PC-9 (cell line): Measurements from ENCODE around the gene NKRF. TPM values are rescaled to one million over a fixed set of nuclear protein-coding genes. Genes with fewer than 3 reads are reported as not detected.

ENCODE experiments used
- BruUV-seq: library from RNA; stranded (reverse); fragments of 400-500 nt; replicated peaks from 2 replicates; lab custom pipeline; 2021; lab: Mats Ljungman, UMichigan
- CTCF ChIA-PET: fragments of 300-600 bp; sonication (Branson Sonifier 250); formaldehyde crosslinking; loops from one replicate; lab custom pipeline; 2022; ENCODE audit warnings: antibody characterized with exemption; lab: Charles Lee
- POLR2A ChIA-PET: fragments of 300-600 bp; sonication (Branson Sonifier 250); formaldehyde crosslinking; loops from one replicate; lab custom pipeline; 2022; ENCODE audit warnings: antibody characterized with exemption; ENCODE audit not compliant: unreplicated experiment; lab: Charles Lee
- DNase-seq, 2 experiments: peaks; one replicate each; pipeline versions ENCODE4 v3.0.0 to v3.0.0-alpha.2; 2015 to 2022; ENCODE audit warnings: mixed read lengths in 1 of 2
- H2AFZ ChIP-seq: fragments of 200-600 bp; sonication (generic); 2 replicates; pipeline ENCODE4 v1.8.1; 2017; ENCODE audit warnings: antibody characterized with exemption
- H3F3A ChIP-seq: fragments of 200-600 bp; sonication (generic); 2 replicates; pipeline ENCODE4 v1.8.1; 2017; ENCODE audit warnings: antibody characterized with exemption, mild to moderate bottlenecking, low read depth; ENCODE audit not compliant: insufficient read depth
- H3K27ac ChIP-seq: fragments of 200-600 bp; sonication (generic); 2 replicates; pipeline ENCODE4 v1.6.1; 2016; ENCODE audit warnings: mixed run types
- H3K27me3 ChIP-seq: fragments of 200-600 bp; sonication (generic); 2 replicates; pipeline ENCODE4 v1.6.1; 2016; ENCODE audit warnings: low read depth, mixed run types; ENCODE audit not compliant: insufficient read depth
- H3K36me3 ChIP-seq: fragments of 200-600 bp; sonication (generic); 2 replicates; pipeline ENCODE4 v1.6.1; 2016; ENCODE audit warnings: low read depth, mixed run types
- H3K4me1 ChIP-seq: fragments of 200-600 bp; sonication (generic); replicated peaks from 2 replicates; pipeline ENCODE4 v1.6.1; 2016; ENCODE audit warnings: mixed run types; ENCODE audit not compliant: insufficient read depth
- H3K4me2 ChIP-seq: fragments of 200-600 bp; sonication (generic); 2 replicates; pipeline ENCODE4 v1.6.1; 2017; ENCODE audit warnings: mixed run types
- H3K4me3 ChIP-seq: fragments of 200-600 bp; sonication (generic); 2 replicates; pipeline ENCODE4 v1.6.1; 2016; ENCODE audit warnings: mixed run types
- H3K79me2 ChIP-seq: fragments of 200-600 bp; sonication (generic); 2 replicates; pipeline ENCODE4 v1.6.1; 2017; ENCODE audit warnings: low read depth, mixed run types
- H3K9me2 ChIP-seq: fragments of 200-600 bp; sonication (generic); 2 replicates; pipeline ENCODE4 v1.8.1; 2017; ENCODE audit warnings: mild to moderate bottlenecking; ENCODE audit not compliant: insufficient read depth
- H3K9me3 ChIP-seq: fragments of 200-600 bp; sonication (generic); 2 replicates; pipeline ENCODE4 v1.8.1; 2016; ENCODE audit warnings: low read depth; ENCODE audit not compliant: insufficient read depth
- H4K20me1 ChIP-seq: fragments of 200-600 bp; sonication (generic); 2 replicates; pipeline ENCODE4 v1.8.1; 2017; ENCODE audit not compliant: insufficient read depth
- CTCF ChIP-seq: fragments of 200-600 bp; sonication (generic); conservative IDR thresholded peaks from 2 replicates; pipeline ENCODE4 v1.6.1; 2017; ENCODE audit warnings: mixed run types, antibody characterized with exemption, mild to moderate bottlenecking, moderate library complexity
- EZH2 ChIP-seq: fragments of 200-600 bp; sonication (generic); IDR thresholded peaks from 2 replicates; pipeline ENCODE4 v1.8.0; 2017; ENCODE audit warnings: antibody characterized with exemption, low read depth
- intact Hi-C: fragments of 100-400 bp; cut with micrococcal nuclease; formaldehyde crosslinking; loops from one replicate; pipeline ENCODE4 v1.10.0; 2022; ENCODE audit not compliant: unreplicated experiment
- total RNA-seq: library from RNA; stranded (reverse); gene quantifications from 2 replicates; pipeline ENCODE4 v1.2.3, GENCODE V29; 2021

Gene NKRF
- total RNA-seq, 1 experiment from 2014 or later: 25.7 TPM

GRCh38 chrX:119602701-119603255 is 3.4 kb downstream of the NKRF start:
- no TSS peak for BruUV-seq
- Histone ChIP-seq H3K4me2 (peak overlapping the region; percentile 93), H2AFZ (no peak overlapping the region), H3K27me3 (no peaks in the 10 kb centered on the region), H3K36me3 (peaks cover 16% of the 10 kb centered on the region), H3F3A (peaks cover 14% of the 10 kb centered on the region; the same call in 1 of the 2 replicates), H3K9me3 (no peaks in the 10 kb centered on the region), H3K9me2 (no peaks in the 10 kb centered on the region), H4K20me1 (peaks cover 70% of the 10 kb centered on the region), H3K27ac (0 out of 2 replicates have a peak overlapping the region, but pooled peaks have one; percentile 17), H3K79me2 (peaks cover 83% of the 10 kb centered on the region), H3K4me3 (no peak overlapping the region), H3K4me1 (peaks cover 29% of the 10 kb centered on the region)
- POLR2A ChIA-PET: interaction anchor here (0.6 to 0.7 kb wide), 3 partner anchors 8 to 219 kb away, joined by 5 to 9 read pairs (median 6); no protein-coding TSS in a partner anchor
- TF ChIP-seq EZH2 (no peak), CTCF (no peak)
- CTCF ChIA-PET: interaction anchor here (0.7 kb wide), 2 partner anchors 90 to 126 kb away, joined by 4 to 5 read pairs; no protein-coding TSS in a partner anchor
- intact Hi-C loops: loop anchor here (10.0 kb wide), 1 partner anchor 92 kb away; the partner anchor contains the start of gene SEPTIN6
- DNase-seq: peak in 1 of 2 experiments; percentile 51

GRCh38 chrX:119589810-119590209 is 16.4 kb downstream of the NKRF start:
- H3K4me2 ChIP-seq: no peak overlapping the region
- intact Hi-C loops: no loop called here
- peaks cover 28% of the 10 kb centered on the region for H3K79me2 ChIP-seq
- H3K9me2 ChIP-seq: no peaks in the 10 kb centered on the region
- H3K9me3 ChIP-seq: no peaks in the 10 kb centered on the region
- TF ChIP-seq EZH2 (no peak), CTCF (no peak)
- H2AFZ ChIP-seq: no peak overlapping the region
- H3K4me3 ChIP-seq: no peak overlapping the region
- H3K27me3 ChIP-seq: no peaks in the 10 kb centered on the region
- CTCF ChIA-PET: no interaction called here
- TSS peak; percentile 18 for BruUV-seq
- no peak for DNase-seq
- peaks cover 59% of the 10 kb centered on the region for H3K36me3 ChIP-seq
- no peaks in the 10 kb centered on the region for H3K4me1 ChIP-seq
- POLR2A ChIA-PET: no interaction called here
- no peak overlapping the region for H3K27ac ChIP-seq
- peaks cover 35% of the 10 kb centered on the region; the same call in 1 of the 2 replicates for H3F3A ChIP-seq
- H4K20me1 ChIP-seq: peaks cover 6% of the 10 kb centered on the region

GRCh38 chrX:119583431-119584059 is 22.7 kb downstream of the NKRF start:
- no peak overlapping the region for H3K4me3 ChIP-seq
- no TSS peak for BruUV-seq
- H3K9me3 ChIP-seq: no peaks in the 10 kb centered on the region
- H4K20me1 ChIP-seq: no peaks in the 10 kb centered on the region; the same call in 1 of the 2 replicates
- no peak for DNase-seq
- no peak overlapping the region for H3K27ac ChIP-seq
- no peaks in the 10 kb centered on the region for H3K4me1 ChIP-seq
- no peak overlapping the region for H3K4me2 ChIP-seq
- H3F3A ChIP-seq: peaks cover 53% of the 10 kb centered on the region
- TF ChIP-seq CTCF (no peak), EZH2 (no peak)
- ChIA-PET POLR2A (interaction anchor here (0.7 kb wide), 1 partner anchor 26 kb away, joined by 20 read pairs; no protein-coding TSS in a partner anchor), CTCF (no interaction called here)
- H3K9me2 ChIP-seq: 0 out of 2 replicates have a peak, but pooled peaks cover 3% of the 10 kb centered on the region
- H3K36me3 ChIP-seq: 0 out of 2 replicates have a peak, but pooled peaks cover 6% of the 10 kb centered on the region
- no peak overlapping the region for H2AFZ ChIP-seq
- H3K79me2 ChIP-seq: no peaks in the 10 kb centered on the region
- H3K27me3 ChIP-seq: no peaks in the 10 kb centered on the region
- intact Hi-C loops: no loop called here
